DLD1 (cell line): ENCODE data around the gene HIRA.

ENCODE experiments used
- in situ Hi-C: cut with HindIII; loops from 2 replicates; pipeline ENCODE4 v1.10.0; 2017; ENCODE audit warnings: low sequenced_read_pairs

Gene HIRA

GRCh38 chr22:19291580-19292457 lies 139.7 kb downstream of the HIRA start, which contains the start of gene CLTCL1:
Gene CLTCL1, minus strand, starts transcription at chr22:19291719. Its CDS starts 78 bp downstream, at chr22:19291641.
- in situ Hi-C loops = loop anchor here (10.0 kb wide), 1 partner anchor 103 kb away; no protein-coding TSS in a partner anchor

- in situ Hi-C loops = loop anchor here (10.0 kb wide), 1 partner anchor 104 kb away; no protein-coding TSS in a partner anchor
Observed at GRCh38 chr22:19291218-19291579, 140.3 kb downstream of the HIRA start.

- in situ Hi-C loops = loop anchor here (10.0 kb wide), 1 partner anchor 104 kb away; no protein-coding TSS in a partner anchor
Observed at GRCh38 chr22:19290400-19291217, 140.9 kb downstream of the HIRA start.

- in situ Hi-C loops = loop anchor here (10.0 kb wide), 1 partner anchor 105 kb away; no protein-coding TSS in a partner anchor
Observed at GRCh38 chr22:19289475-19290161, 141.9 kb downstream of the HIRA start.

- in situ Hi-C loops = no loop called here
Observed at GRCh38 chr22:19287889-19288288, 143.6 kb downstream of the HIRA start.

- in situ Hi-C loops = no loop called here
Observed at GRCh38 chr22:19287076-19287707, 144.3 kb downstream of the HIRA start.

- in situ Hi-C loops = no loop called here
Observed at GRCh38 chr22:19285831-19286230, 145.7 kb downstream of the HIRA start.
